NCI-H524 (cell line): Measurements from ENCODE around the gene SLC12A7.
"Not testable (repeated sequence)": the region's sequence is repeated elsewhere in the genome, so short reads cannot be mapped to it uniquely, and the experiment has no call there.

Source experiments
- DNase-seq, 2 experiments: peaks; one replicate each; lab custom pipeline; 2025; lab: John Stamatoyannopoulos, UW

Gene SLC12A7

DNA sequence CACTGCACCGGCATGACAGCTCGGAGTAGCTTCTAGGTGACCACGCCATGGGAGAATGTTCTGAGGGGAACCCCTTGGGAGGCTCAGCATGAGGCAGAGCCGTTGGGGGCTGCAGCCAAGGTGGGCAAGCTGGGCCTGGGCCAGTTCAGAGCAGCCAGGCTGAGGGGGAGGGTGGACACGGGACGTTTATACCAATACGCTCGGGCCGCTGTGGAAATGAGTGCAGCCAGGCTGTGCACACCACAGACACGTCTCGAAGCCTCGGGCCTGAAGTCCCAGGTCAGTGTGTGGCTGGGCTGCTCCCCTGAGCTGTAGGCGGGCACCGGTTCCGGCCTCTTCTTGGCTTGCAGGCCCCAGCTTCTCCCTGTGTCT, 28.9 kb upstream of the SLC12A7 start:
- no peak for DNase-seq

DNA sequence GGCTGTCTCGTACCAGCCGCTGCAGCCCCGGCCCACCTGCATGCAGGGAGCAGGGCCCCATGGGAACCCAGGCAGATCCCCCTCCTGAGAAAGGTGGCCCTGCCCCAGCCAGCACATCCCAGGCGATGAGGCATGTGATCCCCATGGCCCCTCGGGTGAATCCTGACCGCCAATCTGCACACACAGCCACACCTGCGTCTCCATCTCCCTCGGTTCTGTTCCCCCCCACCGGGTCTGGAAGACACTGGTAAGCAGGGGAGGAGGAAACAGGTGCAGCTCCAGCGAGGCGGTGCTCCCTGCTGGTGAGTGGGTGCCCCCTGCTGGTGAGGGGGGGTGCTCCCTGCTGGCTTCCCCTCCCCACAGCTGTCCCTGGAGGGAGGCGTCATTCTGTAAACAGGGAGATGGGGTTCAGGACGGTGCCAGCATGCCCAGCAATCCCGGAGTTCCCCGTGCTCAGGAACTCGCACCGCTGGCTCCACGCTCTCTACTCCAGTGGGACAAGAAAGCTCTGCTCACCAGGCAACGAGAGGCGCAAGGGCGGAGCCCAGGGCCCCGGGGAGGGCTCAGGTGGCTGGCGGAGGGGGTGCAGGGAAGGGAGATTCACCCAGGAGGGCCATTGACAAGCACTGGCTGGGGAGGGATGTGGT, 28.4 kb upstream of the SLC12A7 start:
- peak; percentile 58 to 70 for DNase-seq

DNA sequence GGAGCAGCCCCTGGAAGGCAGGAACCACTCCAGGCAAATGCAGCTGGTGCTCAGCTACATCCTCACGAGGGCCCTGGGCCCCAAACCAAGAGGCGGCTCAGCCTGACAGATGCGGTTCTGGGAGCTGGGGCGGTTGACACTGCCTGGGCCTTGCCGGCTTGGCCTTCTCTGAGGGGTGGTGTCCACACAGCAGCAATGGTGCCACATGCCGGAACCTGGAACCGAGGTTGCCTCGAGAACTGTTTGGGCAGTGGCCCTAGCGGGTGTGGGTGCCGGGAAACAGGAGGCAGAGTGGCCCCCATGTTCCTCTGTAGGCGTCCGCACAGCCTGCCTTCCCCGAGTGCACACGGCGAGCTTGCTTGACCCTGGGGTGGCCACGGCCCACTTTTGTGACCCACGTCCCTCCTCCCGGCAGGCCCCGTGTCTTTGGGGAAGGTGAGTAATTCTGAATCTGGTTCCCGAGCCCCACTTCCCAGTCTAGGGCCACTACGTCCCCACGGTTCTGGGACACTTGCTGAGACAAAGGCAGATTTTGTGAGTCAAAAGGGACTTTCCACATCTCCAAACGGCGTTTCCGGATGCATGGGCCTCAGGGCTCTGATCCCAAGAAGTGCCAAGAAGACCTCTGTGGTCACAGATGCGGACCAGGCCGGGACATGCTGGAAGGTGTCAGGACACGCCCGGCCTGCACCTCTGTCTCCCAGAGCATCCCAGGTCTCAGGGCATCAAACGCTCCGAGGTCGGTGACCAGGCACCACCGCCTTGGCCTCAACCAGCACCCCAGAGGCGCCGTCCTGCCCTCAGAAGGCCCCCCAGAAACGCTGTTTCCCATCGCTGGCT, 27.7 kb upstream of the SLC12A7 start:
- no peak for DNase-seq

DNA sequence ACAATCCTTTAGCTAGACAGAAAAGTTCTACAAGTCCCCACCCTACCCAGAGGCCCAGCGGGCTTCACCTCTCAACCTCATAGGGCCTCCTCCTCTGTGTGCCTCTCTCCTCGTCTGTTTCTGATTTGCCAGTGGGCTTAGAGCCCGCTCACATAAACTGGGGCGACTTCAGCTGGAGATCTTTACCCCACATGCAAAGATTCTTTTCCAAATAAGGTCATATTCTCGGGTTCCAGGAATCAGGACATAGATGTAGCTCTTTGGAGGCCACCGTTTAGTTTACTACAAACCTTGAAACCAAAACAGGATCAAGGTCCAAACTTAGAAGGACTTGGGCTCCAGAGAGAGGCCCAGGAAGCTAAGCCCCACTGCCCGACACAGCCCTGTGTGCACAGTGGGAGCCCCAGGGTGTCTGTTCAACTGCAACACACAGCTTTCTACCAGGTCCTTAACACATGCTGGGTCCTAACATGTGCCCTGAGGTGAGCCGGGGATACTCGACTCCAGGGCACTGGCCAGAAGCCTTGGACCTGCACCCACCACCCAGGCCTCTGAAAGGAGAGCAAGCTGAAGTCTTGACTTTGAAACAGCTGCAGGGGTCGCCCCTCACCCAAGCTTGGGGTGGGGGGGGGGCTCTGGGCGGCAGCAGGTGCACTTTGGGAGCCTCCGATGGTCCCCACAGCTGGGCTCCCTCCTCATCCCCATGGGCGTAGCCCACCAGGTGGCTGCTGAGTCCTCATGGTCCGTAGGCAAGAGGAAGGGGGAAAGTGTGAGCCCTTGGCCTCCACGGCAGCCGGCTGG, 26.8 kb upstream of the SLC12A7 start:
- DNase-seq = no peak

DNA sequence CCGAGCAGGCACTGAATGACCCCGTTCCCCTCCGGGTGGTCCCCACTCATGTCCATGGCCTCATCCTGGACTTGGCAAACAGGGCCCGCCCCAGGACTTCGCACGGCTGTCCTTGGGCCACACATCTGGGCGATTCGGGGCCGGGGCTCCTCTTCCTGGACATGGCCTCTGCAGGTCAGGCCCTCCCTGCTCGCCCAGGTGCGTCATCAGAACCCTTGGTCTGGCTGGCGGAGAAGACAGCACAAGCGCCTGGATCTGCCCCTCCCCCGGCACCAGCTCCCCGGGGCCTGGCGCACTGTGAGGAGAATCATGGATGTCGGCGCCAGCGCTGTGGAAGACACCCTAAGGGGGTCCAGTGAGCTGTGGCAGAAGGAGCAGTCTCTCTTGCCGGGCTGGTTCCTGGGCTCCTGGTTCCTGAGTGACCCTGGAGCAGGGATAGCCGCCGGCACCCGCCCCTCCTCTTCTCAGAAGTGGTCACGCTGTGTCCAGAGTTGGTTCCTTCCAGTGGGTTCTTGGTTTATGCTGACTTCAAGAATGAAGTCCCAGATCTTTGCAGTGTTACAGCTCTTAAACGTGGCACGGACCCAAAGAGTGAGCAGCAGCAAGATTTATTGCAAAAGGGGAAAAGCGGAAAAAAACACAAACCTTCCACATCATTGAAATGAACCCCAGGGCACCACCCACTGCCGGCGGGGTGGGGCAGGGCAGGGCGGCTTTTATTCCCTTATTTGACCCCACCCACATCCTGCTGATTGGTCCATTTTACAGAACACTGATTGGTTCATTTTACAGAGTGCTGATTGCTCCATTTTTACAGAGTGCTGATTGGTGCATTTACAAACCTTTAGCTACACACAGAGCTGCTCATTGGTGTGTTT, 25.9 kb upstream of the SLC12A7 start:
- DNase-seq = no peak

DNA sequence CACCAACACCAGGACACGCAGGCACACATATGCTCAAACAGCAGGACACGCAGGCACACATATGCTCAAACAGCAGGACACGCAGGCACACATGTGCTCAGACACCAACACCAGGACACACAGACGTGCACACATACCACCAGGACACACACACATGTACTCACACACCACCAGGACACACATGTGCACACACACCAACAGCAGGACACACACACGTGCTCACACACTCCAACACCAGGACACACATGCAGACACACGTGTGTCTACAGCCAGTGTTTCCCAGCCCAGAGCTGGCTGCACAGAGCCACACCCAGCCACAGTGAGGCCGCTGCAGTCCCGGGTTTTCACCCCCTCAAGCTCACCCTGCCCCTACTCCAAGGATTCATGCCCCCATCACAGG, 25.0 kb upstream of the SLC12A7 start:
- DNase-seq = no peak

DNA sequence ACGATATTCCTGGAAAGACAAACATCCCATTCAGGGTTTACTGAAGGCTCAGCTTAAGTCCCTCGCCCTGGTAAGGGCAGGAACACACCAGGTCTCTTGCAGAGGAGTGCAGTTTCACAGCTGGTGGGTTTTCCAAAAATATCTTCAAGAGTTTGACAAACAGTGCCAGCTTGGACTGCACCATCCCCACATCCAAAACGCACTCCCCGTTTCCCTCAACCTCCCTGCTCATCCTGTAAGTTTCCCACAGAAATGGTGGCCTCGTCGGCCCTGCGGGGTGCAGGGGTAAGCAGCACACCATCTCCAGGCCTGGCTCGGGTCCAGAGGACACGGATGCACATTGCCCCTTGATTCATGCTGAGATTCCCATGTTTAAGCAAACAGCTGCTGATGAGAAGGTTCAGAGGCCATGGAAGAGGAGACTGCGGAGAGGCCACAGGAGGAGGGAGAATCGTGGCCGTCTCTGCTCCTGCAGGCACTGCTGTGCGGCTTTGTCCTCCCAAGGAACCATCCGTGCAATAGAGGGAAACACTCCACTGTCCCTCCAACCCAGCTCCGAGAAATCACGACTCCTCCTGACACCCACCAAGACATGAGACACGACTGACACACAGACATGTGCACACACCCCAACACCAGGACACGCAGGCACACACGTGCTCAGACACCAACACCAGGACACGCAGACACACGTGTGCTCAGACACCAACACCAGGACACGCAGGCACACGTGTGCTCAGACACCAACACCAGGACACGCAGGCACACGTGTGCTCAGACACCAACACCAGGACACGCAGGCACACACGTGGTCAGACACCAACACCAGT, 24.0 kb upstream of the SLC12A7 start:
- DNase-seq = no peak

DNA sequence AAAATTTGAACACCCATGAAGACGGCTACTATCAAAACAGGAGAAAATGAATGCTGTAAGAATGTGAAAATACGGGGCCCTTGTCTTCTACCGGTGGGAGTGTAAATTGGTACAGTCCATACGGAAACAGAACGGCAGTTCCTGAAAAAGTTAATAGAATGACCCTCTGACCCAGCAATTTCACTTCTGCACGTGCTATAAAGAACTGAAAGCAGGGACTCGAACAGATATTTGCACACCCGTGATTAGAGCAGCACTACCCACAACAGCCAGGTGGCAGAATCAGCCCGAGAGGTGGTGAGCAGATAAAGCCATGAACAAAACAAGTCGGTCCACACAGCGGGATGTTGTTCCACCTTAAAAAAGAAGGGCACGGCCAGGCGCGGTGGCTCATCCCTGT, 22.6 kb upstream of the SLC12A7 start:
- no peak for DNase-seq

DNA sequence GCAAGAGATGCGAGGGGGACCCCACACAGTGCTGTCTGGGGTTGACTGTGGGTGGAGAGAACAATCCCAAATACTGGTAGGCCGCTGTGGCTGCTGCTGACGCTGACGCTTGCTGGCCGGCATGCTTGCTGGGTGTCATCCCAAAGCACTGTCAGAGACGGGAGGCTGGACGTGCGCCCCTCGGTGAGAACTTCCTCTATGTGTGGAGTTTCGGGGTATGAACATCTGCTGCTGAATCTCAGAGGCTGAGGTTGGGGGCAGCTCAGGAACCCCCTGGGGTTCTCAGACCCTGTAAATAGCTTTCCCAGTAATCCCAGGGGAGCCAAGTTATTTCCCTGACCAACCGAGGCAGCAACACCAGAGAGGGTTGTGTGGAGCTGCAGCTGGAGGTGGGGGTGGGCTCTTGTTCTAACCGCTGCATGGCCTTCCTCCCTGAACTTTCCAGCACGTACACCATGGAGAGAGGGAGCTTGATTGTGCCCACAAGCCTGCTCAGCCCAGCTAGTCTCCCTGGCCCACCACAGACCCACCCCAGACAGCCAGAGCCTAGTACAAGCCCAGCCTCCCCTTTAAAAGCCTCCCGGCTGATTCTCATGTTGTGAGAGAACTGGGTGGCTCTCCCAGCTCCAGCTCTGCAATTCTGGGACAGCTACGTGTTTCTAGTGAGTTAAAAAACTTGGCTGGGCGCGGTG, 21.8 kb upstream of the SLC12A7 start:
- DNase-seq = no peak

DNA sequence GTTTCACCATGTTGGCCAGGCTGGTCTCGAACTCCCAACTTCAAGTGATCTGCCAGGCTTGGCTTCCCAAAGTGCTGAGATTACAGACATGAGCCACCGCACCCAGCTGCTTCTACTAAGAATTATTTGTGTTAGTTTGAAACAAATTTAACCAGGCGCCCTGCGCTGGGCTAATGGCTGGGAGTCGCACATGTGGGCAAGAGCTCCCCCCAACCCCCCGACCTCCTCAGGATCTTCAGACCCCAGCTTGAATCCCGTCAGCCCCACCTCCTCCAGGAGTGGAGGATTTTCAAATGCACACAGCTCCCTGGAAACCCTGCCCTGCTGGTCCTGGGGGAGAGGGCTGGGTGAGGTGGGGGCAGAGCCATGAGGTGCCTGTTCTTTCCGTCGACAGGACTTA, 21.2 kb upstream of the SLC12A7 start:
- no peak for DNase-seq

DNA sequence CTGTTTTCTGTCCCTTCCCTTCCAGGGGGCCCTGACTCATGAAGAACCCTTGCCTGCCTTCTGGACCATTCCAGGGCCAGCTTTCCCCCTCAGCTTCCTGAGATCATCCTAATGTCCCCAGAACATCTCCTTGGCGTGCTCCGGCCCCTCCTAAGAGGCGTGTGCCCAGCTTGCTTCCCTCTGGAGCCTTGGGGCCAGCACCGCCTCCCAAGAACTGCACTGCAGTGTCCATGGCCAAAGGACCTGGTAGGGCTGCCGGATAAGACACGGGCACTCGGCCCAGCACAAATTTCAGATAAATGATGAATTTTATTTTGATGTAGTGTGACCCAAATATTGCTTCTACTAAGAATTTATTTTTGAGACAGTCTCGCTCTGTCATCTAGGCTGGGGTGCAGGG, 20.7 kb upstream of the SLC12A7 start:
- DNase-seq = no peak

DNA sequence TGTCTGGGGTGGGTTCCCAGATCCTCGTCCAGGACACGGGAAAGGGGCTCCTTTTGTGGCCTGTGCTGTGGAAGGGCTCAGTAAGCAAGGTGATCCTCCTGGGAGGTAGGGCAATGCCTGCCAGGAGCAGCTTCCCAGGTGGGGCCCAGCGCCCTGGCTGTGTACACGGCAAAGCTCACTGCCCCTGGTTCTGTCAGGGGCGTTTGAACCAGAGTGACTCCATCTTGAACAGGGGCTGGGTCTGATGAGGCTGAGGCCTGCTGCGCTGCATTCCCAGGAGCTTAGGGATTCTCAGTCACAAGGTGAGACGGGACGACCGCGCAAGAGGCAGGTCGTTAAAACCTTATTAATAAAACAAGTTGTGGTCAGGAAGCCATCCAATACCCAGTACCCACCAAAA, 19.9 kb upstream of the SLC12A7 start:
- DNase-seq = no peak

DNA sequence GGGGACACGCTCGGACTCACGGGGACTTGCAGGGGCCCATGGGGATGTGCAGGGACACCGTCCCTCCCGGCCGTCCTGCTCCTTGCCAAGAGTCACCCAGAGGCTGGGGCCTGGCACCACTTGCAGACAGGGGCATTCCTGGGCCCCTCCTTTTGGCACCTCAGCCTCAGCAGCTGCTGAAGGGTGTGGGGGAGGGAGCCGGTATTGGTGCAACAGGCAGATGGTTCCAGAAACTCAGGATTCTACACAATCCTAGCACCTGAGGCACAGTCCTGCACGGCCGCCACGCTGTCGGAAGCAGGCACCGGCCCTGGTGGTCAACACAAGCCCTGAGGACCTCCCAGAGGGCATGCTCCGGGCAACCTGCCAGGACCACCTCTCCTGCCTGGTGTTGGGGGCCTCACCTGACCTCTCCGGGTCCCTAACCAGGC, 19.3 kb upstream of the SLC12A7 start:
- DNase-seq = no peak

DNA sequence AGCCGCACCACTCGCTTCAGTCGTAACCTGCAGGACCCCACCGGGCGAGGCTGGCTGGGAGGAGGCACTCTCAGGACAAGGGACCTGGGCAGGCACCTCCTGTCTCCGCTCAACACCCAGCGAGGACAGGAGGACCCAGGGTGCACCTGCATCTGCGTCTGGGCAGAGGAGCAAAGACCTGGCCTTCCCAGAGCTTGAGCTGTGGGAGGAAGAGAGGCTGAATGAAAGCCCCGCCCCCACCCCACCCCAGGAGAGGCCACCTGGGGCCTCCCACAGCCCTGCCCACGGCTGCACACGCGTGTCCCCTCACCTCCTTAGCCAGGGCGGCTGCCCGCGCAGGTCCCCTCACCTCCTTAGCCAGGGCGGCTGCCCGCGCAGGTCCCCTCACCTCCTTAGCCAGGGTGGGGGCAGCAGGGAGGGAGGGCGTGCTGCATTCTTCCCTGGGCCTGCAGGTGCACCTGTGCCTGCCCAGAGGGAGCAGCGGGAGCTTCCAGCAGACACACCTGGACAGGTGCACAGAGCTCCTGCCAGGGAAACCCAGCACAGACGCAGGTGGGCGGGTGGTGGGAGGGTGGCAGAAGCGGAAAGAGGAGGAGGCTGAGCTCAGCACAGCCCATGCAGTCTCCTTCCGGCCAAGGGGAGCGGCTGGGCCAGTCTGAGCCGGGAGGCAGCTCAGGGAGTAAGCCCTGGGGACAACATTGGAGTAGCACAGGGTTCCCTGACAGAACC, 18.5 kb upstream of the SLC12A7 start:
- DNase-seq = no peak

DNA sequence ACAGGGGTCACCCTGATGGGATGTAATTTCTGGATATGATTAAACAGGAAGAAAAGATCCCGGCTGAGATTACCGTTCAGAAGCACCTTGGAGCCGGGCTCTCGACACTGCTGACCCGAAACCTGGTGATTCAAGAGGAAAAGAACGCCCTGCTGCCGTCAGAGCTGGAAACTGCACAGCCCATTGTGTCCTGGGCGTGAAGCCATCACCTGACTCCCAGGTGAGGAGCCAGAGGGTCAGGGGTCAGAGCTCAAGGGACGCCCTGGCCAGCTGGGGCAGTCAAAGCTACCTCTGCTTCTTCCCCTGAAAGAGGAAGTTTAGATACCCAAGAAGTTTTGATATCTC, 17.8 kb upstream of the SLC12A7 start:
- no peak for DNase-seq

DNA sequence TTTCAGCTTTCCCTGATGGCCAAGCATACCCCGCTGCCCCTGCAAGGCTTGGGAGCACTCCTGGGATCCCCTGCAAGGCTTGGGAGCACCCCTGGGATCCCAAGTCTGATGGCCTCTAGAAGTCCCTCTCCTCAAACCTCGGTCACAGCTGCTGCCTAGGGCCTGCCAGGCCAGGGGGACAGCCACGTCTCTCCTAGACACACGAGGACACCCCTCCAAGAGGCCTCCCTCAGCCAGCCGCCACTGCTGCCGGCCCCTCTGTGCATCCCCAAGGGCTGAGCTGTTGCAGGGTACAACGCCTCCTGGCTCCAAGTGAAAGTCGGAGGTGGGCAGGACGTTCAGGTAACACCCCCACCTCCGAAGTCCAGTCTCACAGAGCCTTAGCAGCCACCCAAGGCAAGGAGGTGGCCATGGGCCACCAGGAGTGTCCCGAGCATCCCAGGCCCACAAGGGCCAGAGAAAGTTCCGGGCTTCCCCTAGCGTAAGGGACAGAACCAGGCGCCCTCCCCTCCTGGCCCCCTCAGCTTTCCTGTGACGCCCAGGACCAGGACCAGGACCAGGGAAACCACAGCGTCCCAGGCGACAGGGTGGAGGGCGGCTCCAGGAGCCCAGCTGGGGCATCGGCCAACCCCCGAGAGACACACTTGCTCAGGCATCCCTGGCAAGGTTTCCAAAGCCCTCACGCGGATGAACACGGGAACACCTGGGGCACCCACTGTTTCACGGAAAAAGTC, 17.3 kb upstream of the SLC12A7 start:
- no peak for DNase-seq

DNA sequence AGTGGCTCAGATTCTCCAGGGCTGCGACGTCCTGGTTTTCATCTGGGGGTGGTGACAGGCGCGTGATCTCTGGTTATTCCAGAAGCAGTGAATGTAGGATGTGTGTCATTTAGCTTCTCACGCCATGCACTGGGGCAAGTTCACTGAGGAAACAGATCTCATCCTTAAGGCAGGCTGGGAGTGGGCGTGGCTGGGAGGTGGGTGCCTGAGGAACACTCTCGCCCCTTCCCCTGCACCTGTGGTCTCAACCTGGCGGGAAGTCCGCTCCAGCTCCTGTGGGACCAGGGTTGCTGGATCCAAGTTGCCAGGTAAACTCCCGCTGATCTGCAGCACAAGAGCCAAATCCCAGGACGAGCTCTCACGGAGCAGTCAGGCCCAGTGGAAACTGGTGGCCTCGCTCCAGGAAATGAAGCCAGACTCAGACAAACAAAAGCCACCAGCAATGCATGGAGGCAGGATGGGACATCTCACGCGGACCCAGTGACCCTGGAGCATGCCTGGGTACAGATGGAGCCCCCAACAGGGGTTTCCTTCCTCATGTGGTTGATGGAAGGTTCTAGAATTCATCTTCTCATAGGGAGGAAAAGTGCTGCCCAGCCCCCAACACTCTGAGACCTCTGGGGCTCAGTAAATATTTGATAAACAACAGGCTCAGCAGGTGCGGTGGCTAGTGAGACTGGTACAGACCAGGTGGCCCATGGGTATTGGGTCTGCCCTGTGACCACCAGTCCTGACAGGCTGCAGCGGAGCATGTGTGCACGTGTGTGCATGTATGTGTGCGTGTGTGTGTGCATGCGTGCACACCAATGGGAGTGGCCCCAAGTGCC, 16.3 kb upstream of the SLC12A7 start:
- no peak for DNase-seq

DNA sequence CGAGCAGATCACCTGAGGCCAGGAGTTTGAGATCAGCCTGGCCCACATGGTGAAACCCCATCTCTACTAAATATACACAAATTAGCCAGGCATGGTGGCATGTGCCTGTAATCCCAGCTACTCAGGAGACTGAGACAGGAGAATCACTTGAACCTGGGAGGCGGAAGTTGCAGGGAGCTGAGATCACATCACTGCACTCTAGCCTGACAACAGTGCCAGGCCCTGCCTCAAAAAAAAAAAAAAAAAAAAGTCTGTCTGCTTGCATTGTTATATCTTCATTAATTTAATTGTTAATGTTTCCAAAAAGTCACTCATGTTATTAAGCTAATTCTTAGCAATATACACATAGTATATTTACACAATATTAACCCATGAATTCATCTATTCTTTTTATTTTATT, 13.8 kb upstream of the SLC12A7 start:
- DNase-seq = not testable (repeated sequence)
